D721Med (cell line): ENCODE results near the gene PMEPA1.

ENCODE experiments used
- DNase-seq: peaks from one replicate; pipeline ENCODE4 v3.0.0; 2011; ENCODE audit warnings: low spot score; ENCODE audit not compliant: insufficient read length
- FAIRE-seq: peaks from 2 replicates; lab custom pipeline; 2011; peaks lifted over from hg19 to GRCh38; lab: Jason Lieb, UNC
- CTCF ChIP-seq: IDR thresholded peaks from 2 replicates; pipeline ENCODE4 v1.5.1; 2012; ENCODE audit warnings: mild to moderate bottlenecking, control low read depth; ENCODE audit not compliant: insufficient read depth; ENCODE audit errors: missing control alignments

Gene PMEPA1

GRCh38 chr20:57737349-57737748, 27.5 kb upstream of the PMEPA1 start:
- TF ChIP-seq CTCF: no peak
- DNase-seq (no peak), FAIRE-seq (no peak)

GRCh38 chr20:57736738-57737347, 27.0 kb upstream of the PMEPA1 start:
- TF ChIP-seq CTCF: no peak
- FAIRE-seq (no peak), DNase-seq (no peak)

DNA sequence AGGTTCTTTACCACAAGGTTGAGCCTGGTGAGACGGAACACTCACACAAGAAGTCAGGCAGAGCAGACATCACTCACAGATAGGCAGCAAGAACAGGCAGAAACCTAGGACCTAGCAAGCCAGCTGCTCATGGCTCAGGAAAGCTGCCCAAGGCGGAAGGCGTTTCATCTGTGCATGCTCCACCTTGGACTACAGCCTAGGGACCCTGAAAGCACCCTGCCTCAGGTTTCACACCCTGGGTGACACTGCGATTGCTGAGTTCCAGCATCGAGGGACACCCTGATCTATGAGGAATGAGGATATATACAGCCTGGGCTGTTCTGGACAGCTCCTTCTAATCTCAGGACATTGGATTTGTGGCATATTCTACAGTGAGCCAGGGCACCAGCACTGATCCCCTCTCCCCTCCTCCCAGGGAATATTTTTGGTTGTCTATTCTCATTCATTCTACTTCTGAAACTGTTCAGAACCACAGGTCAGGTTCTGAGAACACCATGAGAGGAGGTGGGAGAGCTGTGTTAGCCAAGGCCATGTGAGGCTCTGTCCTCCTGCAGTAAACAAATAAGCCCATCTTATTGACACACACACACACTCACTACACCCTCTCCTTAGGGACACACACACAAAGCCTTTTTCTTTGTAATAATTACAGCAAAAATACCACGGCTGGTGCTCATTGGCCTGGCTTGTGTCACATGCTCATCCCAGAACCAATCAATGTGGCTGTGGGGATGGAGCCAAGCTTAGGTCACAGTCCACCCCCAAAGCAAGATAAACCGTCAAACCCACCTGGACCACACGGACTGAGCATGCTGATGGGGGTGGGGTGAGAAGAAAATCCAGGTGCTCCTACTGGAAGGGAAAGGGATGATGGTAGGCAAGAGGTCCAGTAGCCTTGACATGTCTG, 26.3 kb upstream of the PMEPA1 start:
- DNase-seq (no peak), FAIRE-seq (no peak)
- no peak for TF ChIP-seq CTCF

GRCh38 chr20:57734754-57735153, 24.9 kb upstream of the PMEPA1 start:
- no peak for TF ChIP-seq CTCF
- no peak for DNase-seq
- FAIRE-seq: no peak

GRCh38 chr20:57732226-57732625, 22.4 kb upstream of the PMEPA1 start:
- no peak for TF ChIP-seq CTCF
- no peak for DNase-seq
- no peak for FAIRE-seq

DNA sequence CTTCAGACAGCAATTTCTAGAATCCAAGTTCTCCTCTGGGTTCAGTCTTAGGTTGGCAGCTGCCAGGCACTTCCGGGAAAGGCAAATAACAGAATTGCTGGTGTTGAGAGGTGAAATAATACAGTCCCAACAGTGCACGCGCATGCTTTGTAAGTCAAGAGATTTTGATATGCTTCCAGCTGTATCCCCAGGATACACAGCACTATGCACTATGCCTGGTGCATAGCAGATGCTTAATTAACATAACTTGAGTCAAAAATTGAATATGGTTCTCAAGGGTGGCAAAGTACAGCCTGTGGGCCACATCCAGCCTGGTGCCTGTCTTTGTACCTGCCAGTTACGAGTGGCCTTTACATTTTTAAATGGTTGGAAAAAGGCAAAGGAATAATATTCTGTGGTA, 18.9 kb upstream of the PMEPA1 start:
- no peak for FAIRE-seq
- DNase-seq: no peak
- TF ChIP-seq CTCF: no peak

GRCh38 chr20:57727863-57728262, 18.0 kb upstream of the PMEPA1 start:
- FAIRE-seq (no peak), DNase-seq (no peak)
- TF ChIP-seq CTCF: no peak
